Astrocyte (in vitro differentiated cells and primary cell): ENCODE results near the gene LIM2. TPM values are rescaled to one million over a fixed set of nuclear protein-coding genes. Genes with fewer than 3 reads are reported as not detected.
A peak's percentile ranks its signal among the peaks of the same experiment; 100 is the strongest.

Source experiments
- DNase-seq: peaks from one replicate; pipeline ENCODE4 v3.0.0-alpha.2; 2010; ENCODE audit warnings: low read depth
- FAIRE-seq: peaks from 2 replicates; lab custom pipeline; 2011; peaks lifted over from hg19 to GRCh38; lab: Jason Lieb, UNC
- H2AFZ ChIP-seq: 2 replicates; pipeline ENCODE4 v1.6.0; 2012; ENCODE audit warnings: low read depth, low read length, inconsistent platforms
- H3K27ac ChIP-seq: 2 replicates; pipeline ENCODE4 v1.5.1; 2011; ENCODE audit warnings: low read depth, low read length, inconsistent platforms
- H3K27me3 ChIP-seq: 2 replicates; pipeline ENCODE4 v1.6.0; 2011; ENCODE audit warnings: low read length, inconsistent platforms; ENCODE audit not compliant: insufficient read depth
- H3K36me3 ChIP-seq: 2 replicates; pipeline ENCODE4 v1.5.1; 2011; ENCODE audit warnings: low read length, inconsistent platforms; ENCODE audit not compliant: insufficient read depth
- H3K4me1 ChIP-seq: 2 replicates; pipeline ENCODE4 v1.5.1; 2011; ENCODE audit warnings: low read length, inconsistent platforms; ENCODE audit not compliant: insufficient read depth
- H3K4me2 ChIP-seq: 2 replicates; pipeline ENCODE4 v1.6.0; 2012; ENCODE audit warnings: low read length, inconsistent platforms
- H3K4me3 ChIP-seq: 2 replicates; pipeline ENCODE4 v1.5.1; 2011; ENCODE audit warnings: low read depth, mild to moderate bottlenecking, low read length, inconsistent platforms; ENCODE audit not compliant: insufficient read depth
- H3K79me2 ChIP-seq: 2 replicates; pipeline ENCODE4 v1.6.0; 2012; ENCODE audit warnings: mild to moderate bottlenecking, low read length, inconsistent platforms; ENCODE audit not compliant: insufficient read depth
- H3K9ac ChIP-seq: 2 replicates; pipeline ENCODE4 v1.6.0; 2012; ENCODE audit warnings: mild to moderate bottlenecking, low read length, inconsistent platforms
- H3K9me3 ChIP-seq: 2 replicates; pipeline ENCODE4 v1.5.1; 2012; ENCODE audit warnings: low read depth, mild to moderate bottlenecking, low read length, inconsistent platforms; ENCODE audit not compliant: insufficient read depth
- H4K20me1 ChIP-seq: 2 replicates; pipeline ENCODE4 v1.6.0; 2012; ENCODE audit warnings: low read length, inconsistent platforms; ENCODE audit not compliant: insufficient read depth
- H3K27ac Mint-ChIP-seq: one replicate; pipeline ENCODE4 v1.8.0; 2021; ENCODE audit warnings: mild to moderate bottlenecking, mixed read lengths; ENCODE audit not compliant: unreplicated experiment
- H3K27me3 Mint-ChIP-seq: one replicate; pipeline ENCODE4 v1.8.0; 2021; ENCODE audit warnings: low read depth, mixed read lengths; ENCODE audit not compliant: unreplicated experiment
- H3K36me3 Mint-ChIP-seq: one replicate; pipeline ENCODE4 v1.8.0; 2021; ENCODE audit warnings: low read depth, mixed read lengths; ENCODE audit not compliant: unreplicated experiment
- H3K4me1 Mint-ChIP-seq: one replicate; pipeline ENCODE4 v1.8.0; 2021; ENCODE audit warnings: low read depth, mixed read lengths; ENCODE audit not compliant: unreplicated experiment
- H3K4me3 Mint-ChIP-seq: one replicate; pipeline ENCODE4 v1.8.0; 2021; ENCODE audit warnings: mild to moderate bottlenecking, moderate library complexity, mixed read lengths; ENCODE audit not compliant: unreplicated experiment
- H3K9me3 Mint-ChIP-seq: one replicate; pipeline ENCODE4 v1.8.0; 2021; ENCODE audit warnings: mild to moderate bottlenecking, mixed read lengths; ENCODE audit not compliant: unreplicated experiment
- EZH2 ChIP-seq: IDR thresholded peaks from 2 replicates; pipeline ENCODE4 v1.6.1; 2012; ENCODE audit warnings: mild to moderate bottlenecking, low read length, inconsistent platforms; ENCODE audit not compliant: insufficient read depth
- total RNA-seq: library from RNA; stranded (reverse); gene quantifications from 2 replicates; pipeline ENCODE4 v1.2.1, GENCODE V29; 2021
- TF ChIP-seq, protein P1 (sequence below): IDR thresholded peaks from 2 replicates; pipeline ENCODE4 v1.5.1; 2011; ENCODE audit warnings: low read depth, mild to moderate bottlenecking, inconsistent platforms, low read length, moderate library complexity; ENCODE audit not compliant: insufficient read depth

LIM2 gene
- total RNA-seq, 1 donor from 2014 or later, result not detected

GRCh38 chr19:51368366-51369282 lies 19.1 kb downstream of the LIM2 start, which contains the start of gene CLDND2:
Gene CLDND2, minus strand, starts transcription at chr19:51369003. Its CDS starts 426 bp downstream, at chr19:51368577.
- Histone ChIP-seq H3K79me2 (peaks cover 19% of the 10 kb centered on the region), H3K4me1 (peaks cover 19% of the 10 kb centered on the region), H3K36me3 (no peaks in the 10 kb centered on the region), H3K9me3 (no peaks in the 10 kb centered on the region), H3K4me3 (peak within 1 kb of the TSS; percentile 68), H3K4me2 (peak within 1 kb of the TSS; percentile 98), H4K20me1 (no peaks in the 10 kb centered on the region), H3K27me3 (no peaks in the 10 kb centered on the region), H3K9ac (peak within 1 kb of the TSS; percentile 82), H2AFZ (peak within 1 kb of the TSS; percentile 99), H3K27ac (peak within 1 kb of the TSS; percentile 72)
- TF ChIP-seq EZH2, result no peak
- TF ChIP-seq, protein P1, sequence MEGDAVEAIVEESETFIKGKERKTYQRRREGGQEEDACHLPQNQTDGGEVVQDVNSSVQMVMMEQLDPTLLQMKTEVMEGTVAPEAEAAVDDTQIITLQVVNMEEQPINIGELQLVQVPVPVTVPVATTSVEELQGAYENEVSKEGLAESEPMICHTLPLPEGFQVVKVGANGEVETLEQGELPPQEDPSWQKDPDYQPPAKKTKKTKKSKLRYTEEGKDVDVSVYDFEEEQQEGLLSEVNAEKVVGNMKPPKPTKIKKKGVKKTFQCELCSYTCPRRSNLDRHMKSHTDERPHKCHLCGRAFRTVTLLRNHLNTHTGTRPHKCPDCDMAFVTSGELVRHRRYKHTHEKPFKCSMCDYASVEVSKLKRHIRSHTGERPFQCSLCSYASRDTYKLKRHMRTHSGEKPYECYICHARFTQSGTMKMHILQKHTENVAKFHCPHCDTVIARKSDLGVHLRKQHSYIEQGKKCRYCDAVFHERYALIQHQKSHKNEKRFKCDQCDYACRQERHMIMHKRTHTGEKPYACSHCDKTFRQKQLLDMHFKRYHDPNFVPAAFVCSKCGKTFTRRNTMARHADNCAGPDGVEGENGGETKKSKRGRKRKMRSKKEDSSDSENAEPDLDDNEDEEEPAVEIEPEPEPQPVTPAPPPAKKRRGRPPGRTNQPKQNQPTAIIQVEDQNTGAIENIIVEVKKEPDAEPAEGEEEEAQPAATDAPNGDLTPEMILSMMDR, result no peak
- no peak for FAIRE-seq
- Mint-ChIP-seq H3K9me3 (peaks cover 2% of the 10 kb centered on the region), H3K27ac (peak within 1 kb of the TSS; percentile 92), H3K4me3 (peak within 1 kb of the TSS; percentile 91), H3K4me1 (peaks cover 16% of the 10 kb centered on the region), H3K36me3 (peaks cover 2% of the 10 kb centered on the region), H3K27me3 (peaks cover 1% of the 10 kb centered on the region)
- DNase-seq, result no peak

GRCh38 chr19:51367565-51368365 lies 20.0 kb downstream of the LIM2 start:
- no peak for FAIRE-seq
- Mint-ChIP-seq H3K27ac (peak overlapping the region; percentile 85), H3K27me3 (no peaks in the 10 kb centered on the region)

More at GRCh38 chr19:51367565-51368365, 20.0 kb downstream of the LIM2 start:
- Histone ChIP-seq H2AFZ (peak overlapping the region; percentile 99), H3K36me3 (no peaks in the 10 kb centered on the region), H3K27me3 (no peaks in the 10 kb centered on the region), H3K4me2 (peak overlapping the region; percentile 98), H3K27ac (peak overlapping the region; percentile 72), H3K4me3 (peak overlapping the region; percentile 73), H3K4me1 (peaks cover 24% of the 10 kb centered on the region), H4K20me1 (no peaks in the 10 kb centered on the region), H3K9ac (peak overlapping the region; percentile 92), H3K79me2 (peaks cover 20% of the 10 kb centered on the region), H3K9me3 (no peaks in the 10 kb centered on the region)
- TF ChIP-seq, protein P1, result no peak
- TF ChIP-seq EZH2, result no peak
- peaks cover 20% of the 10 kb centered on the region for H3K4me1 Mint-ChIP-seq
- peak overlapping the region; percentile 91 for H3K4me3 Mint-ChIP-seq
- H3K36me3 Mint-ChIP-seq, result peaks cover 2% of the 10 kb centered on the region
- peaks cover 2% of the 10 kb centered on the region for H3K9me3 Mint-ChIP-seq
- peak; percentile 94 for DNase-seq
